IPS DF 4.7 (cell line): Measurements from ENCODE around the gene CIAO3.
"Not testable (repeated sequence)": the region's sequence is repeated elsewhere in the genome, so short reads cannot be mapped to it uniquely, and the experiment has no call there.

ENCODE experiments used
- DNase-seq: peaks from one replicate; pipeline ENCODE4 v3.0.0-alpha.2; 2013; ENCODE audit warnings: low spot score; ENCODE audit errors: extremely low read depth

CIAO3 gene

DNA sequence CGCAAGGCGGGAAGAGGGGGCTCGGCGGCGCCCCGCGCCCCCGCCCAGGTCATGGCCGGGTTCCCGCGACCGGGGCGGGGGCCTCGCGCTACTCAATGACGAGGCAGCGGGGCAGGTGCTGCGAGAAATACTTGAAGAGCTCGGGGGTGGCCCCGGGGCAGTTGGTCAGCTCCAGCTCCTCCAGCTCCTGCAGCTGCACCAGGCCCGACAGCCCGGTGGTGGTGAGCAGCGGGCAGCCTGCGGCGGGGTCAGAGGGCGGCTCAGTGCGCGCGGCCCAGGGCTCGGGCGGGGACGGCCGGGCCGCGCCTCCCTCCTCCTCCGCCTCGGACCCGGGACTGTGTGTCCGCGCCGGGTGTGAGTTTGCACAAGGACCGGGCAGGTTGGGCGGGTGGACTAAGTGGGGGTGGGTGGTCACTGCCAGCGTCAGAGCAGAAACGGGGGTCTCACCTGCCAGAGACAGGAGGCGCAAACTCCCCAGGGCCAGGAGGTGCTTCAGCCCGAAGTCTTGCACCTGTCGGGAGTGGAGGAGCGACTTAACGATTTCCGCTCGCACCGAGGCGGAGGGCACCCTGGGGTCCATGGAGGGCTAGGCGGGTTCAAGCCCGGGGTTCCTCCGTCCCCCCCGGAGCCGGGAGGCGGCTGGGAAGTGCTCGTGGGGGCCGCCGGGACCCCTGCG, 46.5 kb downstream of the CIAO3 start:
- DNase-seq, result no peak

DNA sequence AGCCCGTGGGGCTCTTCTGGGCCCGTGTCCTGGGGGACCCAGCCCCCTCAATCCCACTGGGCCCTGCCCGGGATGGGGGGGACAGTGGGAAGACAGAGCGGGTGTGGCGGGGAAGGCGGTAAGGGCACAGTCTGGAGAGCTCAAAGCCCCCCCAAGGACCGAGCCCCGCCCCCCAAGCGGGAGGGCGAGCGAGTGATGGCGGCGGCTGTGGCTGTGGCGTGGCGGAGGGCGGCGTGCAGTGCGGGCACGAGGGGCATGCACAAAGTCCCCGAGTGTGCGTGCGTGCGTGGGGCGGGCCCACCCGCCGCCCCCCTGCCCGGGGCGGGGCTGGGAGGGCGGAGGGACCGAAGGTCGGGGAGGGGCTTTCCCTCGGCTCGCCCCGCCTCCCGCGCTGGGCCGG, 47.0 kb downstream of the CIAO3 start:
- DNase-seq, result no peak

DNA sequence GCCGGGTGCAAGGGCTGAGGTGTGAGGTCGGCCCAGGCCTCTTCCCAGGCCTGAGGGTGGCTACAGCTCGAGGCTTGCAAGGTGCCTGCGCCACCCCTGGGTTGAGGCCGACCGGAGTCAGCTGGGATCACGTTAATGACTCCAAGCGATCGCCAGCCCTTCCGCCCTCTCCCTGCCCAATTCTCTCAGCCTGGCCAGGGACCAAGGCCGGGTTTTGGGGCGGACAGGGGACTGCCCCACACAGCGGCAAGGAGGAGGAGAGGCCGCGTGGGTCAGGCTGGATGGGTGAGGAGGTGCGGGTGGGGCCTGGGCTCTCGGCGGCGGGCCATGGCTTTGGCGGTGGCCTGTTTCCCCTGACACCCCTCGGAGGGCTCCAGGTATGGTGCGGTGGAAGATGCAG, 47.4 kb downstream of the CIAO3 start:
- no peak for DNase-seq

DNA sequence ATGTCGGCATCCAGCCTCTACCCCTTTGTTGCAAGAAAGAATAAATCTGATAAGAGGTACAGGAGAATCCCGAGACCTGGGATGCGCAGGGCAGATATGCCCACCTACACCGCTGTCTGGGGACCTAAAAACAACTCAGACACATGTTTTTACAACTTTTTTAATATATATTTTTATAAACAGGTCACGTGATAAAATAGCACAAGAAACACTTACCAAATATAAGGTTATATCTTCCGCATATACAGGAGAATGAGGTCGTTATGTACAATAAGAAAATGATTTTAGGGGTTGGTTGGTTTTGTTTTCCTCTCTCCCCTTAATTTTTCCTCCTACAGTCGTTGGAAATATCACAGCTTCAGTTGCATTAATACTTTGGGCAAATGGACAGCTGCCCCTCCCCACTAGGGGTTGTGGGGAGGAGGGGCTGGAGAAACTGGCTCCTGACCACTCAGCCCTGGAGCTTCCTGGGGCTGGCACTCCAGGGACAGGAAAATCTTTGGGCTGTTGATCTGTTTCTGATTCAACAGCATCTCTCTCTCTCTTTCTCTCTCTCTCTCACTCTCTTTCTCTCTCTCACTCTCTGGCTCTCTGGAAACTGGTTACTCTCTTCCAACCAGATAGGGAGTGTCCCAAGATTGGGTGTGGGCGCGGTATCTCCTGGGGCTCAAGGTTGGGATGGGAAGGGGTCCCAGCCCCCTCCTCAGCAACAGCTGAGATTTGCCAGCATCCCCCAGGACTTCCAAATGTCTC, 48.3 kb downstream of the CIAO3 start:
- DNase-seq, result no peak

DNA sequence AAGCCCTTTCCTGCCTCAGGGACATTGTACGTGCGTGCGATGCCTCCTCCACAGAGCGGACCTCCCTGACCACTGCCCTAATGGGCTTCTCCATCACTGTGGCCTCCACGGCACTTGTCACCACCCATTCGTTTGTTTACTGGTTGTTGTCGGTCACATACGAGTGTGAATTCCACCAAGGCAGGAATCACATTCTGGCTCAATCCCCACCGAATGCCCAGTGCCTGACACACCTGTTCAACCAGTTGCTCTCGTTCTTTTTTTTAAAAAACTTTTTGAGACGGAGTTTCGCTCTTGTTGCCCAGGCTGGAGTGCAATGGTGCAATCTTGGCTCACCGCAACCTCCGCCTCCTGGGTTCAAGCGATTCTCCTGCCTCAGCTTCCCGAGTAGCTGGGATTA, 49.6 kb downstream of the CIAO3 start:
- DNase-seq, result not testable (repeated sequence)

DNA sequence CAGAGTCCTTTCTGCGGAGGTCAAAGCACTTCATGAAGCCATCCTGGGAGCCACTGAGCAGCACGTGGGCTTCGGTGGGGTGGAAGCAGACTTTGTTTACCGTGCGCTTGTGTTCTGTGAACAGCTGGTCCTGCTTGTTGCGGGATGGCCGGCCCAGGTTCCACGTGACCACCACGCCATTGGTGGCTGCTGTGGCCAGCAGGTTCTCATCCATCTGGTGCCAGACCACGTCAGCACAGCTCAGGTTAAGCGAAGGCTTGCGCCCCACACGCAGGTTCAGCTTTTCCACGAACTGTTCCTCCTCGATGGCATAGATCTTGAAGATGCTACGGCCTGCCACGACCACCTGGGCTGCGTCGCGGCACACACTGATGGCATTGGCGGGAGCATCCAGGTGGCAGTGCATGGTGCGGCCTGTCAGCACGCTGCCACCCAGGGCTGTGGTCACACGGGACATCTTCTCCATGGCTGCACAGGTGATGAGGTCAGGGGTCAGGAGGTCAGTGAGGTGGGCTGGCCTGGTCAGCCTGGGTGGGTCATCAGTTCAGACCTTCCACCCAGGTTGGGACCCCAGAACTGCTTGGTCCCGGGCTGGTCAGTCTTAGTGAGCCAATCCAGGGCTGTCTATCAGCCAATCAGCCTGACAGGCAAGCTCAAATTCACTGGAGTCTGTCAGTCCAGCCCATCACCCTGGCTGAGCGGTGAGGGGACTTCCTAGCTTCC, 51.5 kb downstream of the CIAO3 start:
- DNase-seq, result no peak

DNA sequence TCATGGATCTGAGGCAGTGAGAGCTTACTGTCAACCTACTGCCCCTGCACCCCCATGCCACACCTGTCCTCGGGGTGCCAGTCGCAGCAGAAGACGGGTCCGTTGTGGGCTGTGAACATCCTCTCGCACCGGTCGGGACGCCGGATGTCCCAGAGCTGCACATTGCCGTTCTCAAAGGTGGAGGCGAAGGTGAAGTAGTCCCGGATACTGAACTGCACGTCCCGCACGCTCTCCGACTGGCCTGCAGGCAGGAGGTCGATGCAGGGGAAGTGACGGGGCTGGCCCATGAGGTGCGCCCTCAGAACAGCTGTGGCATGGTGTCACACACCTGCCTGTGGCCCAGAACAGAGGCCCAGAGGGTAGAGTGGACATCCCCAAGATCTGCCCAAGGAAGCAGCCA, 53.3 kb downstream of the CIAO3 start:
- DNase-seq, result no peak

DNA sequence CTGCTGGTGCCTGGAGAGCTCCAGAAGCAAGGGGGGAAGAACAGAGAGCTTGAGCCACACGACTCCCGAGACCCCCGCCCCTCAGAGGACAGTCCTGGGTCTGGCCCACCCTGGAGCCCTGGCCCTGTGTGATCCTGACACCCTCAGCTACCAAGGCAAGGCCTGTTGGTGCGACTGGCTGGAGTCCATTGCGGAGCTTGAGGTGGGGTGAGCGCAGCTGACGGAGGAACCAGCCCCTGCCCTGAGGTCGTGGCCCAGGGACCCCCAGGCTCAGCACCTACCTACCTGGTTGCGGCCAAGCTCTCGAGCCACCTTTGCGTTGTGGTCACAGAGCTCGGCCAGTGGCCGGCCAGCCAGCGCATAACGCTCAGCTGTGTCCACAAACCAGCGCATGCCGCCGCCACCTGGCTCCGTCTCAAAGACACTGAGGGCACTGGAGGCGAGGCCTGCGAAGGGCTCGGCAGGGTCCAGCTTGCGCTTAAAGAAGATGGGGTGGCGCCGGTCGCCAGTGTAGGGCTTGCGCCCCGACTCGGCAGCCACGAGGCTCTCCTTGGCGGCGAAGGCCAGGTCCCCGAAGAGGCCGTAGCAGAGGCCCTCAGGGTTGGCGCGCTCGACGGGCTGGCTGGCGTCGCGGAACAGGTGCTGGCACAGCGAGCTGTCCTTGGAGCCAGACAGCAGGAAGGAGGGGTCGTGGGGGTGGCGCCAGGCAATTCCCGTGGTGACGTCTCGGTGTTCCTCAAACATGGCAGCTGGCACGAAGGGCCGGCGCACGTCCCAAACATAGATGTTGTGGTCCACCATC, 54.1 kb downstream of the CIAO3 start:
- no peak for DNase-seq

DNA sequence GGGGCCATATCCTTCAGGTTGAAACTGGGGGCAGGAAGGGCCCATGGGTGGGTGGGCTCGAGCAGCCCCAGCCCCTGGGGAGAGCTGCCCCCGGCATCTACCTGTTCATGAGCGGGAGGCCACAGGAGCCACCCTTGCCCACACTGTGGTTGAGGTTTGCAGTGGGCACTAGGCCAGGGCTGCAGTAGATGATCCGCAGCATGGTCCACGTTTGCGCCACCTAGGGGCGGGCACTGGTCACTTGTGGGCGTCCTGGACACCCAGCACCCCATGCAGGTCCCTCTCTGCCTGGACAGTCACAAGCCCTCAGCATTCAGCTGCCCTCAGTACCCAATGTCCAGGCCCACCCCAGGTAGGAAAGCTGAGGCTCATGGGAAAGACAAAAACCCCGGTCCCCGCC, 54.8 kb downstream of the CIAO3 start:
- DNase-seq, result no peak

DNA sequence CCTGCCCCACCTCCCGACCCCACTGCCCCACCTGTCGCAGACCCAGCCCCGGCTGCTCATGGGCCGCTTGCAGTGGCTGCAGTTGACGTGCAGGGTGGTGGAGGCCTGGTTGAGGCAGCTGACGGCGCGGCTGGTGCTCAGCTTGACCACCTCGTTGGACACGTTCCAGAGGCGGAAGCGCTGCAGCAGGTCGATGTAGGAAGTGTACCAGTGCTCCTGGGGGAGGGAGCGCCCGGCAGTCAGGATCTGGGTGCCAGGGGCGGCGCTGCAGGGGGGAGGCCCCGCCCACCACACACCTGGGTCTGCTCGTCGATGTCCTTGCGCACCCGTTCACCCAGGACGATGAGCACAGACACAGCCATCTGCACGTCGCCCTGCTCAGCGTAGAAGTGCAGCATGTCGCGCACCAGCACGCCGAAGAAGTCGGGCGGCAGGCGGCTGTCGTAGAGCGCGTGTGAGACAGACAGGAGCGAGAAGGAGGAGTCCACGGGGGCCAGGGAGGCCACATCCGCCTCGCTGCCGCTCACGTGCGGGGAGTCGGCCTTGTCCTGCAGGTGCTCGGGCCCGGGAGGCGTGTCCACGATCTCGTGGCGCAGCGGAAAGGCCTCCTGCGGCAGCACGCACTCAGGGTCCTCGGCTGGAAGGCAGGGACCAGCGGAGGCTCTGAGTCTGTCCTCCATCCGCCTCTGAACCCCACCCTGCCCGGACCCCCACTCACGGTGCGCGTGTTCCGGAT, 55.7 kb downstream of the CIAO3 start:
- no peak for DNase-seq

DNA sequence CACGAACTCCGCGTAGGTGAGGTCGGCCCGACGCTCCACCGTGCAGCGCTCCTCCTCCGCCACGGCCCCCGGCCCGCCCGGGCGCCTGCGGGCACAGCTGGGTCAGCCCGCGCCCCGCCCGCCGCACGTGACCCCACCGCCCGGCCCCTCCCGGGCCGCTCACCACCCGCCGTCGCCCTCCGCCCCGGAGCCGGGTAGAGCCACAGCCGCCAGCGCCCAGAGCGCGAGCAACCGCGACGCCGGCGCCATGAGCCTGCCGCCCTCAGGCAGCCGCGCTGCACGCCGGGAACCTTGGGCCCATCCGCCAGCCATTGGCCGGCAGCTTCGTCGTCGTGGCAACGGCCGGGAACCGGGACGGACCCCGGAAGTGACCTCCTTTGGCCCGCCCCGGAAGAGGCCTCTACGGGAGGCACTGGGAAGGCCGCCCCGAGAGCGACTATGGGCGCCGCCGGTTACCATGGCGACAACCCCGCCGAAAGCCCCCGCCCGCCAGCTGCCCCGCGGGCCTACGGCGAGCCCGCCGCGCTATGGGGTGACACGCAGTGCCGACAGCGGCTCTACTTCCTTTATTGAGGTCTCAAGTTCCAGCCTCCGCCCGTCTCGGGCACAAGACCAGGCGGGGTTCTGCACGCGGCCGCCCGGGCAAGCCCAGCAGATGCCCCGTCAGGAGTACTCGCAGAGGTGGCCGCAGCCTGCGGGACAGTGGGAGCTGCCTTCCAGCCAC, 56.6 kb downstream of the CIAO3 start, which contains the start of gene JMJD8:
JMJD8 (minus strand) TSS at position 264 of the 724 bp plus-strand sequence; CDS start at position 249, 15 bp downstream.
- DNase-seq, result no peak

DNA sequence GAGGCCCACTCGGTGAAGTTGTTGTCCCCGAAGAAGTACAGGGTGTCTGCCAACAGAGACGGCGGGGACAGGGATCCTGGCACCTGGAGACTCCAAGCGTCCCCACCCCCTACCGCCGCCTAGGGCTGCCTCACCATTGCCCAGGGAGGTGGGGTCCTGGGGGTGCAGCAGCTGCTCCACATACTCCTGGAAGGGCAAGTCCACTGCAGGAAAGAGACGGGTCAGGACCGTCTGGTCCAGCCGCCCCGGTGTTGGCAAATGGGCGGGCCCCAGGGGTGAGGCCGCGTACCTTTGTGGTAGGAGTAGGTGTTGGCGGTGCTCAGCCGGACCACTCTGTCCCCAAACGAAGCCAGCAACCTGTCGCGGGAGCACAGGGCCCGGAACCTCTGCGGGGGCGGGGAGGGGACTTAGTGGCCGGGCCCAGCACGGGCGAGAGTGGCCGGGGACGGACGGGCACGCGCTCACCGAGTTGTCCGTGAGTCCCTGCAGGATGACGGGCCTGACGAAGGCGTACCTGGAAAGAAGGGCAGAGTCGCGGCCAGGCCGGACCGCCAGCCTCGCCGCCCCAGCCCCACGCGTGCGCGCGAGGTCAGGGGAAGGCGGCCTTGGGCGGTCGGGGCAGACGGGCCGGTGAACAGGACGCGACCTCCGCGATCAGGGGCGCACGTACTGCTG, 57.3 kb downstream of the CIAO3 start:
- DNase-seq, result no peak

DNA sequence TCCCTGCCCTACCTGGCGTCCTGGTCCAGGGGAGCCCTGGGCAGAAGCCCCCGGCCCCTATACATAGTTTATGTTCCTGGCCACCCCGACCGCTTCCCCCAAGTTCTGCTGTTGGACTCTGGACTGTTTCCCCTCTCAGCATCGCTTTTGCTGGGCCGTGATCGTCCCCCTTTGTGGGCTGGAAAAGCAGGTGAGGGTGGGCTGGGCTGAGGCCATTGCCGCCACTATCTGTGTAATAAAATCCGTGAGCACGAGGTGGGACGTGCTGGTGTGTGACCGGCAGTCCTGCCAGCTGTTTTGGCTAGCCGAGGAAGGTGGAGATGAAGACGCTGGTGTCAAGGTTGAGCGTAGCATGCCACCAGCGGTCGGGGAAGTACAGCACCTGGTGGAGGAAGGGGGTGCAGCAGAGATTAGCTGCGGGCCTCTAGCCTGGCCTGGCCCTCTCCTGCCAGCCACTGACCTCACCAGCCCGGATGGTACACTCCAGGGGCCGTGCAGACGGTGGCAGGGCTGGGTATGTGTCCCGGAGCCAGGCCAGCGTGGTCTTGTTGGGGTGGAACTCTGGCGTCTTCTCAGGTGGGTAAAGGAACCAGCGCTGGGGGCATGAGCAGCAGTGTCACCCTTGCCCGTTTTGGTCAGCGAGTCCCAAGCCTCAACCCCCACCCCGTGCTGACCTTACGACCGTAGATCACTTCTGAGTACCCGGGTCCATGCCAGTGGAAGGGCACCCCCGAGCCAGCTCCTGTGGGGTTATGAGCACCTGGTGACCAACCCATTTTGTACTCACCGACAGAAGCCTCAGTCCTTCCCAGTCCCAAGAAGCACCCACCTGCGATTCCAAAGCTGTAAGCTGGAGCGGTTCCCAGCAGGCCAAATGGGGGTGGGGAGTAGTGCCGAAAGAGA, 58.1 kb downstream of the CIAO3 start:
- no peak for DNase-seq

DNA sequence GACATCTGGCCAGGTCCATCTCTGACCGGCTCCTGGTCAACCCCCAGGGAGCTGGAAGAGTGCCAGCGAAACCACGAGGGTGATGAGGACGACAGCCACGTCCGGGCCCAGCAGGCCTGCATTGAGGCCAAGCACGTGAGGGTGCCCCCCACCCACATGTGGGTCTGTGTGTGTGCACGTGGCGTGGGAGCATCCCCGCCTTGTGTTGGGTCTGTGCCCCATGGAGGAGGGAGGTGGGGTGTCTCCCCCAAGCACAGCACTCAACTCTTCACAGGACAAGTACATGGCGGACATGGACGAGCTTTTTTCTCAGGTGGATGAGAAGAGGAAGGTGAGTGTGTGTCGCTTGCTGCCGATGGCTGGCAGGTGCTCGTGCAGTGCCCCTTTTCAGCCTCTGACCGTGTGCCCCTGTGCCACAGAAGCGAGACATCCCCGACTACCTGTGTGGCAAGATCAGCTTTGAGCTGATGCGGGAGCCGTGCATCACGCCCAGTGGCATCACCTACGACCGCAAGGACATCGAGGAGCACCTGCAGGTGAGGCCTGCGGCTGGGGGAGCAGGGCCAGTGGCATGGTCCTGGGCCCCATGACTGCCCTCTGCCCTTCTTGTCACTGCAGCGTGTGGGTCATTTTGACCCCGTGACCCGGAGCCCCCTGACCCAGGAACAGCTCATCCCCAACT, 58.9 kb downstream of the CIAO3 start:
- no peak for DNase-seq

DNA sequence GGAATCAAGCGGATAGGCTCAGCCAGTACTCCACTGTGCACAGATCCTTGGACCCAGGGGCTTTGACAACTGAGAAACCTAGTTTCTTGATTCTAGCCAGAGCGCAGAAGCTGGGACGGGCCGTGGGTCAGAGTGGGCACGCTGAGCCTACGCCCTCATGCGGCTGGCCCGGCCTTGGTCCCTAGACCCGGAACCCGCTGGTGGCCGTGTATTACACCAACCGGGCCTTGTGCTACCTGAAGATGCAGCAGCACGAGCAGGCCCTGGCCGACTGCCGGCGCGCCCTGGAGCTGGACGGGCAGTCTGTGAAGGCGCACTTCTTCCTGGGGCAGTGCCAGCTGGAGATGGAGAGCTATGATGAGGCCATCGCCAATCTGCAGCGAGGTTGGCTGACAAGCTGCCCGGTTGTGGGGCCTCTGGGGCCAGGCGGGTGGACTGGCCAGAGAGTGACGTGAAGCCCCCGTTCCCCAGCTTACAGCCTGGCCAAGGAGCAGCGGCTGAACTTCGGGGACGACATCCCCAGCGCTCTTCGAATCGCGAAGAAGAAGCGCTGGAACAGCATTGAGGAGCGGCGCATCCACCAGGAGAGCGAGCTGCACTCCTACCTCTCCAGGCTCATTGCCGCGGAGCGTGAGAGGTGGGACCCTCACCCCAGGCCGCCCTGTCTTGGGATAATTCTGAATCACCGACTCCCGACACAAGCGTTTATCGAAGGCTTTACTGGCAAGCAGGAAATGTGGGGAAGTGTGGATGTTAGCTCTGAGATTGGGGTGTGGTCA, 59.6 kb downstream of the CIAO3 start:
- DNase-seq, result no peak

DNA sequence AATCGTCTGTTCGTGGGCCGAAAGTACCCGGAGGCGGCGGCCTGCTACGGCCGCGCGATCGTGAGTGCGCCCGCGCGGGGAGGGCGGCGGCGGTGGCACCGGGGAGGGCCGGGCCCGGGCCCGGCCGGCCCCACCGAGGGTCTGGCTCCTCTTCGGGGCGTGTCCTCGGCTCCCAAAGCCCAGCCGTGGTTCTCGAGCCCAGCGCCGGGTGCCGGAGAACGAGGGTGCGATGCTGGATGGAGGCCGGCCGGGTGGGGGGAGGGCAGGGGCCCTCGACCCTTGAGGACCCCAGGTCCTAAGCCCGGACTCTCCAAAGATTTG, 60.2 kb downstream of the CIAO3 start:
- DNase-seq, result no peak
